ENCODE data around the gene NACC2. TPM values are rescaled to one million over a fixed set of nuclear protein-coding genes. Genes with fewer than 3 reads are reported as not detected.
A peak's percentile ranks its signal among the peaks of the same experiment; 100 is the strongest.

NACC2 gene
- total RNA-seq, 1 donor = 11.8 TPM

GRCh38 chr9:136093995-136094881, 851 bp downstream of the NACC2 start:
- peak in 2 of 3 donors; percentile 29 to 55 for DNase-seq (ENCODE audit: low read depth in 2 of 3, low spot score in 2 of 3)

- no peak for DNase-seq (ENCODE audit: low read depth in 2 of 3, low spot score in 2 of 3)
These were observed 1.6 kb downstream of the NACC2 start for GRCh38 chr9:136093346-136093986.

- no peak for DNase-seq (ENCODE audit: low read depth in 2 of 3, low spot score in 2 of 3)
These were observed 2.3 kb downstream of the NACC2 start for GRCh38 chr9:136092741-136093140.

- DNase-seq (ENCODE audit: low read depth in 2 of 3, low spot score in 2 of 3) = no peak
These were observed 2.8 kb downstream of the NACC2 start for GRCh38 chr9:136092353-136092650.

GRCh38 chr9:136091582-136092352, 3.3 kb downstream of the NACC2 start:
- DNase-seq (ENCODE audit: low read depth in 2 of 3, low spot score in 2 of 3) = no peak

- DNase-seq (ENCODE audit: low read depth in 2 of 3, low spot score in 2 of 3) = no peak
These were observed 4.1 kb downstream of the NACC2 start for GRCh38 chr9:136090768-136091581.

GRCh38 chr9:136090056-136090735, 4.9 kb downstream of the NACC2 start:
- DNase-seq (ENCODE audit: low read depth in 2 of 3, low spot score in 2 of 3) = no peak

GRCh38 chr9:136089697-136090045, 5.4 kb downstream of the NACC2 start:
- peak in 1 of 3 donors; percentile 68 for DNase-seq (ENCODE audit: low read depth in 2 of 3, low spot score in 2 of 3)

- peak in 1 of 3 donors; percentile 42 for DNase-seq (ENCODE audit: low read depth in 2 of 3, low spot score in 2 of 3)
These were observed 6.0 kb downstream of the NACC2 start for GRCh38 chr9:136088939-136089696.

GRCh38 chr9:136088481-136088938, 6.6 kb downstream of the NACC2 start:
- DNase-seq (ENCODE audit: low read depth in 2 of 3, low spot score in 2 of 3) = no peak

- no peak for DNase-seq (ENCODE audit: low read depth in 2 of 3, low spot score in 2 of 3)
These were observed 7.2 kb downstream of the NACC2 start for GRCh38 chr9:136087741-136088480.

GRCh38 chr9:136086951-136087740, 7.9 kb downstream of the NACC2 start:
- DNase-seq (ENCODE audit: low read depth in 2 of 3, low spot score in 2 of 3) = no peak

GRCh38 chr9:136086213-136086881, 8.7 kb downstream of the NACC2 start:
- no peak for DNase-seq (ENCODE audit: low read depth in 2 of 3, low spot score in 2 of 3)

- no peak for DNase-seq (ENCODE audit: low read depth in 2 of 3, low spot score in 2 of 3)
These were observed 9.3 kb downstream of the NACC2 start for GRCh38 chr9:136085815-136086212.

- no peak for DNase-seq (ENCODE audit: low read depth in 2 of 3, low spot score in 2 of 3)
These were observed 10.8 kb downstream of the NACC2 start for GRCh38 chr9:136084063-136084944.

- DNase-seq (ENCODE audit: low read depth in 2 of 3, low spot score in 2 of 3) = no peak
These were observed 11.5 kb downstream of the NACC2 start for GRCh38 chr9:136083558-136084062.

Measured in hematopoietic multipotent progenitor cell (in vitro differentiated cells).